COLO829 (cell line): ENCODE data around the gene GMCL1.
A peak's percentile ranks its signal among the peaks of the same experiment; 100 is the strongest.
"Not testable (repeated sequence)": the region's sequence is repeated elsewhere in the genome, so short reads cannot be mapped to it uniquely, and the experiment has no call there.

ENCODE experiments used
- DNase-seq: peaks from one replicate; pipeline ENCODE4 v3.0.0; 2012; ENCODE audit warnings: low spot score

The GMCL1 gene, protein sequence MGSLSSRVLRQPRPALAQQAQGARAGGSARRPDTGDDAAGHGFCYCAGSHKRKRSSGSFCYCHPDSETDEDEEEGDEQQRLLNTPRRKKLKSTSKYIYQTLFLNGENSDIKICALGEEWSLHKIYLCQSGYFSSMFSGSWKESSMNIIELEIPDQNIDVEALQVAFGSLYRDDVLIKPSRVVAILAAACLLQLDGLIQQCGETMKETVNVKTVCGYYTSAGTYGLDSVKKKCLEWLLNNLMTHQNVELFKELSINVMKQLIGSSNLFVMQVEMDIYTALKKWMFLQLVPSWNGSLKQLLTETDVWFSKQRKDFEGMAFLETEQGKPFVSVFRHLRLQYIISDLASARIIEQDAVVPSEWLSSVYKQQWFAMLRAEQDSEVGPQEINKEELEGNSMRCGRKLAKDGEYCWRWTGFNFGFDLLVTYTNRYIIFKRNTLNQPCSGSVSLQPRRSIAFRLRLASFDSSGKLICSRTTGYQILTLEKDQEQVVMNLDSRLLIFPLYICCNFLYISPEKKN

DNA sequence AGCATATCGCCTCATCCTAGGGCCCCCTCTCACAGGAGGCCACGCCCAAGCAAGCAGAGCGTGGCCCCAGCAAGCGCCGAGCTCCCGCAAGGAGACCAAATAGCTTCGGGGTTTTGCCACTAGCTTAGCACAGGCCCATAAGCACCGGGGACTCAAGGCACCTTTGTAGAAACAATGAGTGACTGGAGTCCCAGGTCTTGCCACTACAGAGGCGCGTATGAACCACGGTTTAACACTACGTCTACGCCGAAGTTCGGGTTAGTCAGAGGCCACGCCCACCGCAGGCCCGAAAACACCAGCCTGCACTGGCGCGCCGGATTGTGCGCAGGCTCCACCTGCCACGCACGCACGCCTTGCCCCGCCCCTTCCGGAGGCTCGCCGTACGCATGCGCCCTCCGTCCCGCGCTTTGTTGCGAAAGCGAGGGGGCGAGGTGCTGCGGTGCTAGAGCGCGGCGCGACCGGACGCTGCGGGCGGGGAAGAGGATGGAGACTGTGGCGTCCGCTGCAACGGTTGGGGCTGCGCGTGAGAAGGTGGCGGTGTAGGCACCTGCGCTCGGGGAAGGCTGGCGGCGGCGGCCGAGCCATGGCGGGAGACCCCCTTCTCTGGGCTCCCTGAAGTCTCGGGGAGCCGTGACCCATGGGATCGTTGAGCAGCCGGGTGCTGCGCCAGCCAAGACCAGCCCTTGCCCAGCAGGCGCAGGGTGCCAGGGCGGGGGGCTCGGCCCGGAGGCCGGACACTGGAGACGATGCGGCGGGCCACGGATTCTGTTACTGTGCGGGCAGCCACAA lies at the start of gene GMCL1:
TSS of gene GMCL1 (plus strand) at position 405 of the 789 bp plus-strand sequence. CDS start at position 638, 233 bp downstream.
- DNase-seq, result peak; percentile 85

- no peak for DNase-seq
Observed at GRCh38 chr2:69780921-69781320, 48.5 kb upstream of the GMCL1 start.

DNA sequence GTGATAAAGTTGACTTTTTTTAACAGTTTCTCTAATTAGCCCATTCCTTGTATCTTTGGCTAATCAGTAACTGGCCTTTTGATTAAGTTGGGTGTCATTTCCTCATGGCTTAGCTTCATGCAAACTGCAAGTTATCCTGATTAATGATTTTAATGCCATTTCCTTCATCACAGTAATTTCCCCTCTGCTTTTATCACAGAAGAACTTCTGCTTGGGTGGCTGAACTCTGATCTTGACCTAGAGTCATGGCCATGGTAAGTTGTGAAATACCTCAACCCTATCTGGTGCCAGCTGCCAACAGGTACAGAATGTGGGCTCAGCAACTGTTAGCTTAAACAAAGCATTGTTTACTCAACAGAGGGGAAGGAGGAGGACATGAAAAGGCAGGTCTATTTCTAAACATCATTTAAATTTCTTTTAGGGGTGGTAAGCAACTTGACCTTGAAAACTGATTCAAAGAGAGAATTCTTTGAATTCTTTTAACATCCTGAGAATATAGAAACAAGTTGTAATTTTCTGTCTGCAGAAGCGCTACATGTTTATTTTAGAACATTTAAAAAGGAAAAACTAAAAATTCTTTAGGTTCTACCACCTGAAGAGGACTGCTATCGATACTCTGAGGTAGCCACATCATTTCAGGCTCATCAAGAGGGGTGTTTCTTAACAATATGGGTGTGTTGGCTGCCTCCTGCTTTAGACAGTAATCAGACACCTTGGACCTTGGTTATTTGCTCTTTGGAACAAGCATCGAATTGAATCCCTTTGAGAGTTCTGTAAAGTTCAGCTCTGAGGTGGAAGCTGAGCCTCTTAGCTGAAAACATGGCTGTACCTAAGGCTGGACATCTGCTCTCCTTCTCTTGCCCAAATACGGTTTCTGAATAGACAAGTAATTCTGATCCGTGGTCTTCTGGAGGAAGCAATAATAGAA lies 47.9 kb upstream of the GMCL1 start:
- no peak for DNase-seq

- DNase-seq, result no peak
Observed at GRCh38 chr2:69784228-69784627, 45.2 kb upstream of the GMCL1 start.

DNA sequence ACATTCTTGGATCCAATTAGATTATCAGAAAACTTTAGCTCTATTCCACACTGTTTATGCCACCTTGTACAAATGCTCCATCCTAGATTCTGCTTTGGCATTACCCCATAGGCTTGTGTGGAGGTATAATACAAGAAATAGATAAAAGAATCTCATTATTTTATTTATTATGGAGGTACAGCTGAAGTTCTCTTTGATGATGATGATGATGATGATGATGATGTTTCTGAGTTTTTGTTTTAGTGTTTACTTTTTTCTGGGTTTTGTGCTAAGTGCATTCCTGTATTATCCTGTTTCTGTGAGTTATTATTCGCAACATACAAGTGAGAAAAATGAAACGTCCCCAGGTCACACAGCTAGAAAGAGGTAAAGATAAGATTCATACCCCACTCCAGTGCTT lies 44.1 kb upstream of the GMCL1 start:
- DNase-seq, result no peak

- DNase-seq, result no peak
Observed at GRCh38 chr2:69786052-69786560, 43.4 kb upstream of the GMCL1 start.

- DNase-seq, result no peak
Observed at GRCh38 chr2:69789175-69789721, 40.2 kb upstream of the GMCL1 start.

- no peak for DNase-seq
Observed at GRCh38 chr2:69789772-69790600, 39.5 kb upstream of the GMCL1 start.

- DNase-seq, result no peak
Observed at GRCh38 chr2:69790601-69790959, 38.9 kb upstream of the GMCL1 start.

DNA sequence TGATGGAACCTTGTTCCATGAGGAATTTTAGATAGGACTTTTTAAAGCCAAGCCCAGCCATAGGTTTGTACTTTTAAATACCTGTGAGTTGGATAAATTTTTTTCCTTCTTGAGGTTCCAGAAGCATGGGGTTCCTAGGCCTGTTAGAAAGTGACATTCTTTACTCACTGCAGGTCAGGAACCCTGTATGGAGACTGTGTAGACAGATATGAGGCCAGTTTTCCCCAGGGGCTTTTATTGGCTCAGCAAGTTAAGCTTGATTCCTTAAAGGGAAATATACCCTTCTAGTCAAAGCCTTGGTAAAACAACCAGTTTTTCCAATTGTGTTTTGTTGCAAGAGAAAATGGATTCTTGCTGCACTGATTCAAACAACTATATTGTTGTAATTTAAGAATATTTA lies 38.4 kb upstream of the GMCL1 start:
- no peak for DNase-seq

GRCh38 chr2:69796174-69796573 lies 33.3 kb upstream of the GMCL1 start:
- DNase-seq, result no peak

DNA sequence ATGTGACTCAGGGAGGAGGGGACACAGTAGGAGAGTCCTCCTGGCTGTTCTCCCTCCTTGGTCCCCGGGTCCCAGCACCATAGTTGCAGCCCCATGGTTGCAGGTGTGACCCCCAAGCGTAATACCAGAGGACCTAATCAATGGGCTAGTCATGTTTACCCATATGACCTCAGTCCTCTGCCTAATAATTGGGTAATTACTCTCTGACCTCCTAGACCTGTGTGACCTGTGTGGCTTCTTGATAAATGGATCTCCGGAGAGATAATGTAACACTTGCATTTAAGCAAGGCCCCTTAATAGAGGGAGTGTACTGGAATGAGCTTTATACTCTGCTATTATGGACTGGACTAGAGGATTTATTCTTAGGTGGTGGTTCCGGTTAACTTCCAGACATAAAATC lies 32.2 kb upstream of the GMCL1 start:
- DNase-seq, result no peak

DNA sequence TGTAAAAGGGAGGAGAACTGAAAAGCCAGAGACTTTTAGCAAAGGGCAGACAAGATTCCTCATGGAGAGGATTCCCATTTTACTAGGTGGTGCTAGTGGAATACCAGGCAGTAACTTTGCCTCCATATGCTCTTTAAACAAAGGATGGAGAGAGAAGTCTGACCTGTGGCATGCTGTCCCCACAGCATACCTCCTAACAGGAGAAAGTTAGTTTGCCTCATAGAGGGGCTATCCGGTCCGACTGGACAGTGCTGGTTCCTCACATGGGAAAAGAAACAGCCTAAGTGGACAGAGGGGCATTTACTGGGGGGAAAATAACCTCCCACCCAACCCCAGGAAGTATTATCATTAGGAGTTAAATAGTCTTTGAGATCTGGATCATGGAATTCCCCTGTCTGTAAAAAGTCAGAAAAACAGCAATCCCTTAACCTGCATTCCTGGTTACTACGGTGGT lies 31.6 kb upstream of the GMCL1 start:
- no peak for DNase-seq

DNA sequence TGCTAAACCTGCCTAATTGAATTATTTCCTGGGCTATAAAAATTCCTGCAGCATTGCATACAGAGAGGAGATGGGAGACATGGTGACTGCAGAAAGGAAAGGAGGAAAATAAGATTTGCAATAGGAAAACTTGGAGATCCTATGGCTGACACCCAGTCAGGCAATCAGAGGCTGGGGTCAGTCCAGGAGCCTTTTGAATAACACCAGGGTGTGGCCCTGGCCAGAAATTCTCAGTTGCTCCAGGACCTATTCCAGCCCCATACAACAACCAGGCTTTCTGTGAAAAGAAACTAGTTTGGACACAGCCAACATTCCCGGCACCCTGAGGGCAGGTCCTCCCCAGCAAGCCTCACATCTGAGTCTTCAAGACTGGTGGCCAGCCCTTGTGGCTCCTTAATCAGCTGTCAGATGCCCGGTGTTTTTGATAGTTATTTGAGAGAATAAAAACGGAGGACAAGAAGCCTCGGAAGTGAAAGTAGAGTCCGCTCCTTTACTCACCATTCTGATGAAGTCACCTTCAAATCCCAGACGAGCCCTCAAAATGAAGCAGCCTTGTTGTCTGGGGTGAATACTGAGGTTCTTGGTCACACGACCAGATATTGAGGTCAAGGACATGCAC lies 31.1 kb upstream of the GMCL1 start:
- no peak for DNase-seq

DNA sequence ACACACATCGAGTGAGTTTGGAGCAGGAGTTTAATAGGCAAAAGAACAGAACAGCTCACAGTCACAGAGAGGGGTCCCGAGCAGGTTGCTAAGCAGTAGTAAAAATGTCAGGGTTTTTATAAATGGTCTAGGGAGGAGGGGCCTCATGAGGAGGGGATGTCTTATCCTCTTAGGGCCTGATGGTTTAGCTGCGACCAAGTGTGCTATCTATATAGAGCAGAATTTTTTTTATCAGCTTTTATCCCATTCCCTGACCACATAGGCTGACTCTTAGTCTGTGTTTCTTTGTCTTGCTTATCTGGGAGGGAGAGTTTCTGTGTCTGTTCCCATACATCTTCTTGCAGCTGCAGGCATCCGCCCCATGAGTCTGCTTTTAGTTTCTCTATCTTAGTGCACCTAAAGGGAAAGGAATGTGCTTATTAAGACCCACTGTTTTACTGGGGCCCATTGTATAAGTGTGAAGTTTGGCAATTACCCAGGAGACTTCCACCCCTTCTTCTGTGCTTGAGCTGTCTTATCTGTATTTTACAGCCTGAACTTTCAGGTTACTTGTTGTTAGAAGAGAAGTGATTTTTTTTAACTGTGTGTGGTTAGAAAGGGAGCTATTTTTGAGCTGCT lies 30.4 kb upstream of the GMCL1 start:
- no peak for DNase-seq

- DNase-seq, result no peak
Observed at GRCh38 chr2:69801745-69802290, 27.6 kb upstream of the GMCL1 start.

DNA sequence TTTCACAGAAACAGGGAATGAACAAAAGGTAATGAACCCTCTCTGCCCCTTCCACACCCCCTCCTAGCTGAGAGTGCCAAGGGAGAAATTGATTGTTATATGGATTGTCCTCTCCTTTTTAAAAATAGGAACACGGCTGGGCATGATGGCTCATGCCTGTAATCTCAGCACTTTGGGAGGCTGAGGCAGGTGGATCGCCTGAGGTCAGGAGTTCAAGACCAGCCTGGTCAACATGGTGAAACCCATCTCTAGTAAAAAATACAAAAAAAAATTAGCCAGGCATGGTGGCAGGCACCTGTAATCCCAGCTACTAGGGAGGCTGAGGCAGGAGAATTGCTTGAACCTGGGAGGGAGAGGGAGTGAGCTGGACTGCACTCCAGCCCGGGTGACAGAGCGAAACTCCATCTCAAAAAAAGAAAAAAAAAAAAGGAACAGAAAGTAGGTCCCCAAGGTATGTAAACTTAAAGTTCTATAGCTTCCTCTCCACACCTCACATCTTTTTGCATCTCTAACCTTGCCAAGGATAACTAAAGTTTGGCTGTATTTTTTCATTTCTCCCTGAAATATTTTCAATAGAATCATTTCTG lies 26.6 kb upstream of the GMCL1 start:
- DNase-seq, result not testable (repeated sequence)

DNA sequence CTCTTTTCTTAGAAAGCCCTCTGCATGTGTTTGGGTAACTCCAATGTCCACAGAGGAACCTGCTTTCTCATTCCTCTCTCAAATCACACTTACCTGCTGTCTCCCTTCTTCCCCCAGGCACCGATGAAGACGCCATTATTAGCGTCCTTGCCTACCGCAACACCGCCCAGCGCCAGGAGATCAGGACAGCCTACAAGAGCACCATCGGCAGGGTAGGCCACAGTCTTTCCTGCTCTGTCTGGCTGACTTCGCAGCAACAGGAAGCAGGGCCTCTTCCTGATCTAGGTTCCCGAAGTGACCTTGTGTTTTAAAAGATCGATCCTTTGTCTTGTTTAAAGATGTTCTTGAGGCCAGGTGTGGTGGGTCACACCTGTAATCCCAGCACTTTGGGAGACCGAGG lies 25.0 kb upstream of the GMCL1 start:
- DNase-seq, result no peak

GRCh38 chr2:69805887-69806286 lies 23.6 kb upstream of the GMCL1 start:
- DNase-seq, result no peak
